H1 (cell line): Measurements from ENCODE around the gene SCYGR7. TPM values are rescaled to one million over a fixed set of nuclear protein-coding genes. Genes with fewer than 3 reads are reported as not detected.

Experiments
- ATF3 ChIP-seq: IDR thresholded peaks from 2 replicates; pipeline ENCODE4 v1.6.1; 2011; ENCODE audit warnings: low read depth, mild to moderate bottlenecking, low read length; ENCODE audit not compliant: insufficient read depth
- CBX5 ChIP-seq: fragments of 300-800, 300-1000 bp; sonication (generic); IDR thresholded peaks from 2 replicates; pipeline ENCODE4 v1.7.1; 2016; ENCODE audit warnings: antibody characterized with exemption, low read length, low read depth
- CEBPB ChIP-seq: IDR thresholded peaks from 2 replicates; pipeline ENCODE4 v1.6.1; 2012; ENCODE audit warnings: low read depth, low read length
- CHD1 ChIP-seq: IDR thresholded peaks from 2 replicates; pipeline ENCODE4 v1.6.1; 2012; ENCODE audit warnings: low read depth, low read length, improper control_type of control experiment
- CHD2 ChIP-seq: IDR thresholded peaks from 2 replicates; pipeline ENCODE4 v1.6.1; 2012; ENCODE audit warnings: low read length, improper control_type of control experiment
- CHD7 ChIP-seq: fragments of 300-600 bp; sonication (generic); IDR thresholded peaks from 2 replicates; pipeline ENCODE4 v1.7.1; 2012; ENCODE audit warnings: low read length, moderate library complexity, mild to moderate bottlenecking, inconsistent platforms; ENCODE audit not compliant: insufficient replicate concordance
- KDM1A ChIP-seq: fragments of 200-600, 300-600 bp; sonication (generic); IDR thresholded peaks from 2 replicates; pipeline ENCODE4 v1.7.1; 2016; ENCODE audit warnings: mild to moderate bottlenecking, low read length, borderline replicate concordance
- MAFK ChIP-seq: IDR thresholded peaks from 2 replicates; pipeline ENCODE4 v1.6.1; 2012; ENCODE audit warnings: low read depth, mild to moderate bottlenecking, improper control_type of control experiment, low read length
- SIRT6 ChIP-seq: IDR thresholded peaks from one replicate; pipeline ENCODE4 v1.7.1; 2012; ENCODE audit warnings: low read length, inconsistent platforms
- SP2 ChIP-seq: IDR thresholded peaks from 2 replicates; pipeline ENCODE4 v1.6.1; 2012; ENCODE audit warnings: mild to moderate bottlenecking, low read length, inconsistent platforms
- polyA plus RNA-seq, 7 experiments: library from polyadenylated mRNA; depleted of rRNA in 3 of 7; stranded (reverse) in 5 of 7; unstranded in 2 of 7; fragments of >200 nt in 5 of 7; fragments of 200-250 nt in 2 of 7; gene quantifications; 1 replicate in 5 of 7; 2 replicates in 1 of 7; 4 replicates in 1 of 7; pipeline versions ENCODE4 v1.2.1 to v1.2.3, GENCODE V29; 2011 to 2013; ENCODE audit warnings: missing spikeins in 2 of 7, mixed read lengths in 2 of 7
- total RNA-seq: library from RNA; stranded (reverse); fragmentation: NEBNext Ultra II Directional; extraction: Animal tissue kit (Norgen Biotek cat#: 25700); gene quantifications from 2 replicates; pipeline ENCODE4 v1.2.1, GENCODE V29; 2021

Gene SCYGR7
- total and polyA plus RNA-seq, 2 of the 8 experiments (the other 6 are each of a cell fraction or from before 2014, with no cell fraction given), result not detected

- TF ChIP-seq CHD7 (no peak), CEBPB (no peak), KDM1A (no peak), SIRT6 (no peak), CBX5 (no peak), CHD1 (no peak), MAFK (no peak), SP2 (no peak), ATF3 (no peak), CHD2 (no peak)
Measured at GRCh38 chr2:227720680-227721079, 7.5 kb upstream of the SCYGR7 start (continued).
